HepG2 (cell line): ENCODE data around the gene ARMC3. TPM values are rescaled to one million over a fixed set of nuclear protein-coding genes. Genes with fewer than 3 reads are reported as not detected.

Experiments used
- ATAC-seq: fragments of 200-7000 bp; cut with Tn5 transposase; 3 replicates; pipeline ENCODE4 v1.9.1; 2020; ENCODE audit warnings: mild to moderate bottlenecking, moderate library complexity
- BruUV-seq: library from RNA; stranded (reverse); fragments of 400-500 nt; replicated peaks from 2 replicates; lab custom pipeline; 2021; lab: Mats Ljungman, UMichigan
- CTCF ChIA-PET: fragments of 300-600 bp; formaldehyde crosslinking; extraction: SDS; loops from one replicate; lab custom pipeline; 2021; ENCODE audit warnings: low total read pairs, inconsistent platforms, low intra/inter-chr PET ratio; lab: Yijun Ruan, JAX
- POLR2A ChIA-PET: fragments of 350-600 bp; sonication (Branson Sonifier 250); formaldehyde crosslinking; loops from one replicate; lab custom pipeline; 2020; ENCODE audit warnings: antibody characterized with exemption, inconsistent platforms; lab: Yijun Ruan, JAX
- DNase-seq: peaks from one replicate; pipeline ENCODE4 v3.0.0-alpha.2; 2015; ENCODE audit warnings: low spot score
- FAIRE-seq: peaks from 3 replicates; lab custom pipeline; 2011; peaks lifted over from hg19 to GRCh38; lab: Jason Lieb, UNC
- H2AFZ ChIP-seq: one replicate; pipeline ENCODE4 v1.6.1; 2011; ENCODE audit warnings: low read length, inconsistent platforms
- H3K27ac ChIP-seq: fragments of 300-600 bp; 3 replicates; pipeline ENCODE4 v1.8.0; 2011; ENCODE audit warnings: mixed run types, mild to moderate bottlenecking, mixed read lengths, low read length, inconsistent platforms; ENCODE audit not compliant: insufficient read depth; ENCODE audit errors: extremely low read length
- H3K27me3 ChIP-seq, 2 experiments: fragments of 200-600 bp in 1 of 2; 2 replicates in 1 of 2; 3 replicates in 1 of 2; pipeline versions ENCODE4 v1.6.0 to v1.8.0; 2011; ENCODE audit warnings: low read length in 2 of 2, mild to moderate bottlenecking in 2 of 2, moderate library complexity in 2 of 2, inconsistent platforms in 1 of 2; ENCODE audit not compliant: insufficient read depth in 2 of 2, control insufficient read depth in 1 of 2
- H3K36me3 ChIP-seq, 2 experiments: fragments of 200-600 bp in 1 of 2; replicated peaks in 1 of 2; 2 replicates in 1 of 2; 3 replicates in 1 of 2; pipeline versions ENCODE4 v1.5.1 to v1.8.0; 2011; ENCODE audit warnings: low read length in 2 of 2, inconsistent platforms in 1 of 2; ENCODE audit not compliant: insufficient read depth in 2 of 2, control insufficient read depth in 1 of 2
- H3K4me1 ChIP-seq: 2 replicates; pipeline ENCODE4 v1.5.1; 2012; ENCODE audit warnings: low read length, inconsistent platforms; ENCODE audit not compliant: insufficient read depth
- H3K4me2 ChIP-seq: 2 replicates; pipeline ENCODE4 v1.6.0; 2011; ENCODE audit warnings: low read depth, low read length, inconsistent platforms
- H3K4me3 ChIP-seq, 3 experiments: fragments of 200-600 bp in 1 of 3; sonication (generic), shearing (Covaris generic) in 1 of 3; replicated peaks in 1 of 3; 2 replicates each; pipeline ENCODE4 v1.5.1; 2011 to 2016; ENCODE audit warnings: low read length in 3 of 3, inconsistent platforms in 2 of 3, low read depth in 2 of 3, mild to moderate bottlenecking in 2 of 3, control low read depth in 1 of 3, mixed read lengths in 1 of 3; ENCODE audit not compliant: insufficient read depth in 1 of 3
- H3K79me2 ChIP-seq: one replicate; pipeline ENCODE4 v1.6.1; 2011; ENCODE audit warnings: low read length, inconsistent platforms; ENCODE audit not compliant: insufficient read depth
- H3K9ac ChIP-seq: 2 replicates; pipeline ENCODE4 v1.6.0; 2011; ENCODE audit warnings: mild to moderate bottlenecking, low read depth, low read length, inconsistent platforms; ENCODE audit not compliant: insufficient read depth
- H3K9me3 ChIP-seq: 2 replicates; pipeline ENCODE4 v1.5.1; 2012; ENCODE audit warnings: mild to moderate bottlenecking, low read length
- H4K20me1 ChIP-seq: 2 replicates; pipeline ENCODE4 v1.6.0; 2011; ENCODE audit warnings: inconsistent platforms, mild to moderate bottlenecking, low read length, moderate library complexity; ENCODE audit not compliant: insufficient read depth
- ATAD3A ChIP-seq: sonication (generic); formaldehyde crosslinking; IDR thresholded peaks from 2 replicates; pipeline ENCODE4 v1.4.0; 2020; ENCODE audit warnings: missing genetic modification reagents
- ATF2 ChIP-seq: sonication (generic); formaldehyde crosslinking; IDR thresholded peaks from 2 replicates; pipeline ENCODE4 v1.4.0; 2020; ENCODE audit warnings: missing genetic modification reagents
- CHD4 ChIP-seq: fragments of 200-600 bp; sonication (generic); IDR thresholded peaks from 2 replicates; pipeline ENCODE4 v1.7.0; 2017; ENCODE audit warnings: mild to moderate bottlenecking, low read length, borderline replicate concordance
- KMT2A ChIP-seq: sonication (generic); formaldehyde crosslinking; IDR thresholded peaks from 2 replicates; pipeline ENCODE4 v1.4.0; 2020; ENCODE audit warnings: missing genetic modification reagents
- MTA3 ChIP-seq: sonication (generic); formaldehyde crosslinking; IDR thresholded peaks from 2 replicates; pipeline ENCODE4 v1.4.0; 2020; ENCODE audit warnings: missing genetic modification reagents
- PHF20 ChIP-seq: sonication (generic); formaldehyde crosslinking; IDR thresholded peaks from 2 replicates; pipeline ENCODE4 v1.5.0; 2020; ENCODE audit warnings: mild to moderate bottlenecking, missing genetic modification reagents
- POLR2AphosphoS2 ChIP-seq: IDR thresholded peaks from 2 replicates; pipeline ENCODE4 v1.6.1; 2011; ENCODE audit warnings: low read depth, low read length, improper control_type of control experiment
- TFE3 ChIP-seq: IDR thresholded peaks from 2 replicates; pipeline ENCODE4 v1.6.1; 2016
- THAP7 ChIP-seq: sonication (generic); formaldehyde crosslinking; IDR thresholded peaks from 2 replicates; pipeline ENCODE4 v1.8.1; 2023; ENCODE audit warnings: mild to moderate bottlenecking, missing genetic modification reagents
- THAP9 ChIP-seq: sonication (generic); formaldehyde crosslinking; IDR thresholded peaks from 2 replicates; pipeline ENCODE4; 2020; ENCODE audit warnings: missing genetic modification reagents, mild to moderate bottlenecking, borderline replicate concordance
- ZFP36 ChIP-seq: fragments of 150-350 bp; IDR thresholded peaks from 2 replicates; pipeline ENCODE4 v1.6.1; 2018; ENCODE audit warnings: borderline replicate concordance, low read length, low read depth; ENCODE audit not compliant: partially characterized antibody
- ZNF329 ChIP-seq: sonication (generic); formaldehyde crosslinking; IDR thresholded peaks from 2 replicates; pipeline ENCODE4 v1.9.0; 2021; ENCODE audit warnings: low read depth, mild to moderate bottlenecking, missing genetic modification reagents
- ZNF563 ChIP-seq: sonication (generic); formaldehyde crosslinking; IDR thresholded peaks from 2 replicates; pipeline ENCODE4 v1.8.0; 2022; ENCODE audit warnings: mild to moderate bottlenecking, moderate library complexity, missing genetic modification reagents
- ZNF564 ChIP-seq: sonication (generic); formaldehyde crosslinking; IDR thresholded peaks from 2 replicates; pipeline ENCODE4 v1.8.1; 2023; ENCODE audit warnings: mild to moderate bottlenecking, missing genetic modification reagents
- ZNF605 ChIP-seq: sonication (generic); formaldehyde crosslinking; IDR thresholded peaks from 2 replicates; pipeline ENCODE4 v1.8.0; 2022; ENCODE audit warnings: mild to moderate bottlenecking, missing genetic modification reagents
- ZNF850 ChIP-seq: sonication (generic); formaldehyde crosslinking; conservative IDR thresholded peaks from 2 replicates; pipeline ENCODE4 v1.9.0; 2021; ENCODE audit warnings: mild to moderate bottlenecking, missing genetic modification reagents
- ZNF891 ChIP-seq: sonication (generic); formaldehyde crosslinking; IDR thresholded peaks from 2 replicates; pipeline ENCODE4 v1.5.0; 2020; ENCODE audit warnings: mild to moderate bottlenecking, missing genetic modification reagents
- WGBS: methylation state at CpG from one replicate; pipeline ENCODE4 v1.1.6; 2017; ENCODE audit warnings: low lambda C conversion rate; 5-methylcytosine and 5-hydroxymethylcytosine counted together
- in situ Hi-C: cut with HindIII; loops from 2 replicates; pipeline ENCODE4 v1.10.0; 2017; ENCODE audit warnings: low pct_unique_long_range_greater_than_20kb; ENCODE audit not compliant: extremely low pct_ligation_motif_present
- intact Hi-C: fragments of 100-400 bp; cut with micrococcal nuclease; formaldehyde crosslinking; loops from one replicate; pipeline ENCODE4 v1.10.0; 2022; ENCODE audit not compliant: unreplicated experiment
- polyA plus RNA-seq, 8 experiments: library from polyadenylated mRNA; depleted of rRNA in 3 of 8; stranded (reverse) in 7 of 8; unstranded in 1 of 8; fragments of >200 nt; fragmentation: Illumina TruSeq in 4 of 8; extraction: Trizol in 4 of 8; gene quantifications; 2 replicates each; pipeline versions ENCODE4 v1.2.1 to v1.2.3, GENCODE V29; 2011 to 2016; ENCODE audit warnings: low read depth in 4 of 8, missing spikeins in 1 of 8, mixed read lengths in 1 of 8; ENCODE audit not compliant: insufficient read depth in 1 of 8
- total RNA-seq, 5 experiments: library from RNA; depleted of rRNA; stranded (reverse); fragments of >200 nt; fragmentation: Illumina TruSeq; extraction: Trizol; gene quantifications; 2 replicates each; pipeline ENCODE4 v1.2.3, GENCODE V29; 2016; ENCODE audit warnings: low read depth in 1 of 5

Gene ARMC3
- total and polyA plus RNA-seq, 2 of the 13 experiments (the other 11 are each of a cell fraction or from before 2014, with no cell fraction given): not detected

GRCh38 chr10:23055424-23056185, 127.8 kb downstream of the ARMC3 start (continued):
- TF ChIP-seq TFE3 (CRISPR knock-in tag): no peak
- no peak for TF ChIP-seq ZFP36
- TF ChIP-seq KMT2A (CRISPR knock-in tag): no peak
- no peak for TF ChIP-seq ZNF891
- TF ChIP-seq, all 625 proteins: peak for 0

- Histone ChIP-seq H3K4me2 (no peak overlapping the region), H3K9me3 (no peaks in the 10 kb centered on the region), H4K20me1 (no peaks in the 10 kb centered on the region), H2AFZ (no peak overlapping the region), H3K79me2 (no peaks in the 10 kb centered on the region), H3K36me3 (no peaks in the 10 kb centered on the region), H3K9ac (no peak overlapping the region), H3K4me1 (no peaks in the 10 kb centered on the region), H3K4me3 (no peak overlapping the region), H3K27me3 (peaks cover 1 to 3% of the 10 kb centered on the region in 2 experiments; a peak in 3 of 5 replicates), H3K27ac (no peak overlapping the region)
- ChIA-PET POLR2A (no interaction called here), CTCF (no interaction called here)
- ATAC-seq: no peak
- no peak for DNase-seq
- in situ Hi-C loops: no loop called here
- BruUV-seq: no TSS peak
- 49% methylated on average over 3 of the region's 3 CpGs for WGBS
- intact Hi-C loops: no loop called here
- TF ChIP-seq ZNF605 (CRISPR knock-in tag) (no peak), ZNF329 (CRISPR knock-in tag) (no peak), THAP9 (no peak), ZNF563 (no peak), ZNF850 (CRISPR knock-in tag) (no peak), POLR2AphosphoS2 (no peak), THAP7 (no peak), ATF2 (CRISPR knock-in tag) (no peak), ATAD3A (CRISPR knock-in tag) (no peak), ZNF564 (CRISPR knock-in tag) (no peak), CHD4 (no peak), PHF20 (CRISPR knock-in tag) (no peak), MTA3 (no peak)
- FAIRE-seq: no peak
These were observed 128.3 kb downstream of the ARMC3 start for GRCh38 chr10:23056186-23056579.
